ENCODE results near the gene KCNN3.

The KCNN3 gene

DNA sequence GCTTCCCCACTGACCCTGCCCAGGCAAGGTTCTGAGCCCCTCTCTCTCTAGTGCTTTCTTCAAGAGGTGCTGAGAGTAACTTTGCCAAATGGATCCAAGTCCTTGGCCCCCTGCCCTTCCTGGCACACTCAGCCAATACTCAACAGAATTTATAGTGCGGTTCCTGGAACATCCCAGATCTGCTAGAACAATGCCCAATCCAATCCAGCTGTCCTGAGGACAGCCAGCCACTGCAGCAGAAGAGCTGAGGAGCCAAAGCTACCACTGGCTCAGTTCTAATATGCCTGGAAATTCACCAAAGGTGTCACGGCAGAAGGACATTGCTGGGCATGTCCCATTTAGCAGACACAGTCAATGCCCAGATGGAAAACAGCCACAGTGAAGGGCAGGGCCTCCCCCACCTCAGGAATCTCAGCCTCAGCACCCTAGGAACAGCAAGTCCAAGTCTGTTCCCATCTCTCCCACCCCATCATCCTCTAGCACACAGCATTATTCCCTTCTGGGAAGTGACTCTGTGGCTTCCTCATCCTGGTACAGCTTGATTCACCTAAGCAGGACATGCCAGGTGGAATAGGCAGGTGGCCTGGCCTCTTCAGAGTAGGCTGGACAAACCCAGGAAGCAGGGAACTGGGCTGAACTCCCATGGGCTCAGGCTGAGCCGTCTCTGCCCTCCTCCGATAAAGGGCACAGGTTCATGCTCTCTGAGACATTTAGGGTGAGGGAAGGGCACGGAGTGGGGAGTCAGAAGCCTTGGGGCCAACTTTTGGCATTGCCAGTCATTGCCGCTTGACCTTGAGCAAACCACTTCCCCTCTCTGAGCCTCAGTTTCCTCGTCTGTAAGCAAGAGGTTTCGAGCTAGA is 41.8 kb upstream of the KCNN3 start:
- no peak overlapping the region for H3K27ac ChIP-seq (ENCODE audit: extremely low read depth, low read depth, low read length)
- no peaks in the 10 kb centered on the region for H3K4me1 ChIP-seq (ENCODE audit: control insufficient read depth, insufficient read depth, low read length)
- H3K9me3 ChIP-seq (ENCODE audit: control insufficient read depth, insufficient read depth, low read depth, low read length), result no peaks in the 10 kb centered on the region
- no peaks in the 10 kb centered on the region for H3K36me3 ChIP-seq (ENCODE audit: control insufficient read depth in 2 of 2, insufficient read depth in 1 of 2, low read length in 2 of 2)
- no peak overlapping the region for H3K4me3 ChIP-seq (ENCODE audit: low read depth, low read length)
- ChIA-PET POLR2A (no interaction called here), CTCF (interaction anchor here (0.6 to 1.2 kb wide), 3 partner anchors 12 to 85 kb away, joined by 3 to 4 read pairs (median 3); no protein-coding TSS in a partner anchor)
- TF ChIP-seq OVOL3 (tag by site-specific recombination; IDR thresholded peaks at IDR 0.05) (no peak), ZNF654 (tag by site-specific recombination; IDR thresholded peaks at IDR 0.05; ENCODE audit: low read depth) (no peak), ZSCAN30 (tag by site-specific recombination; IDR thresholded peaks at IDR 0.05) (no peak), ZBTB7A (tag by site-specific recombination; IDR thresholded peaks at IDR 0.05; ENCODE audit: low read depth) (no peak), BCL11A (tag by site-specific recombination; IDR thresholded peaks at IDR 0.05; ENCODE audit: low read depth) (no peak), ZNF510 (tag by site-specific recombination; IDR thresholded peaks at IDR 0.05; ENCODE audit: insufficient replicate concordance) (no peak), ZNF843 (tag by site-specific recombination; IDR thresholded peaks at IDR 0.05) (no peak), ZNF521 (tag by site-specific recombination; IDR thresholded peaks at IDR 0.05) (no peak), ZNF670 (tag by site-specific recombination; IDR thresholded peaks at IDR 0.05; ENCODE audit: low read depth) (no peak), ZNF140 (tag by site-specific recombination; IDR thresholded peaks at IDR 0.05) (no peak), ZFP3 (tag by site-specific recombination; IDR thresholded peaks at IDR 0.05; ENCODE audit: low read depth) (no peak)
- TF ChIP-seq, protein P1, sequence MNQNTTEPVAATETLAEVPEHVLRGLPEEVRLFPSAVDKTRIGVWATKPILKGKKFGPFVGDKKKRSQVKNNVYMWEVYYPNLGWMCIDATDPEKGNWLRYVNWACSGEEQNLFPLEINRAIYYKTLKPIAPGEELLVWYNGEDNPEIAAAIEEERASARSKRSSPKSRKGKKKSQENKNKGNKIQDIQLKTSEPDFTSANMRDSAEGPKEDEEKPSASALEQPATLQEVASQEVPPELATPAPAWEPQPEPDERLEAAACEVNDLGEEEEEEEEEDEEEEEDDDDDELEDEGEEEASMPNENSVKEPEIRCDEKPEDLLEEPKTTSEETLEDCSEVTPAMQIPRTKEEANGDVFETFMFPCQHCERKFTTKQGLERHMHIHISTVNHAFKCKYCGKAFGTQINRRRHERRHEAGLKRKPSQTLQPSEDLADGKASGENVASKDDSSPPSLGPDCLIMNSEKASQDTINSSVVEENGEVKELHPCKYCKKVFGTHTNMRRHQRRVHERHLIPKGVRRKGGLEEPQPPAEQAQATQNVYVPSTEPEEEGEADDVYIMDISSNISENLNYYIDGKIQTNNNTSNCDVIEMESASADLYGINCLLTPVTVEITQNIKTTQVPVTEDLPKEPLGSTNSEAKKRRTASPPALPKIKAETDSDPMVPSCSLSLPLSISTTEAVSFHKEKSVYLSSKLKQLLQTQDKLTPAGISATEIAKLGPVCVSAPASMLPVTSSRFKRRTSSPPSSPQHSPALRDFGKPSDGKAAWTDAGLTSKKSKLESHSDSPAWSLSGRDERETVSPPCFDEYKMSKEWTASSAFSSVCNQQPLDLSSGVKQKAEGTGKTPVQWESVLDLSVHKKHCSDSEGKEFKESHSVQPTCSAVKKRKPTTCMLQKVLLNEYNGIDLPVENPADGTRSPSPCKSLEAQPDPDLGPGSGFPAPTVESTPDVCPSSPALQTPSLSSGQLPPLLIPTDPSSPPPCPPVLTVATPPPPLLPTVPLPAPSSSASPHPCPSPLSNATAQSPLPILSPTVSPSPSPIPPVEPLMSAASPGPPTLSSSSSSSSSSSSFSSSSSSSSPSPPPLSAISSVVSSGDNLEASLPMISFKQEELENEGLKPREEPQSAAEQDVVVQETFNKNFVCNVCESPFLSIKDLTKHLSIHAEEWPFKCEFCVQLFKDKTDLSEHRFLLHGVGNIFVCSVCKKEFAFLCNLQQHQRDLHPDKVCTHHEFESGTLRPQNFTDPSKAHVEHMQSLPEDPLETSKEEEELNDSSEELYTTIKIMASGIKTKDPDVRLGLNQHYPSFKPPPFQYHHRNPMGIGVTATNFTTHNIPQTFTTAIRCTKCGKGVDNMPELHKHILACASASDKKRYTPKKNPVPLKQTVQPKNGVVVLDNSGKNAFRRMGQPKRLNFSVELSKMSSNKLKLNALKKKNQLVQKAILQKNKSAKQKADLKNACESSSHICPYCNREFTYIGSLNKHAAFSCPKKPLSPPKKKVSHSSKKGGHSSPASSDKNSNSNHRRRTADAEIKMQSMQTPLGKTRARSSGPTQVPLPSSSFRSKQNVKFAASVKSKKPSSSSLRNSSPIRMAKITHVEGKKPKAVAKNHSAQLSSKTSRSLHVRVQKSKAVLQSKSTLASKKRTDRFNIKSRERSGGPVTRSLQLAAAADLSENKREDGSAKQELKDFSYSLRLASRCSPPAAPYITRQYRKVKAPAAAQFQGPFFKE (tag by site-specific recombination; IDR thresholded peaks at IDR 0.05; ENCODE audit: borderline replicate concordance), result no peak
- TF ChIP-seq, protein P2, sequence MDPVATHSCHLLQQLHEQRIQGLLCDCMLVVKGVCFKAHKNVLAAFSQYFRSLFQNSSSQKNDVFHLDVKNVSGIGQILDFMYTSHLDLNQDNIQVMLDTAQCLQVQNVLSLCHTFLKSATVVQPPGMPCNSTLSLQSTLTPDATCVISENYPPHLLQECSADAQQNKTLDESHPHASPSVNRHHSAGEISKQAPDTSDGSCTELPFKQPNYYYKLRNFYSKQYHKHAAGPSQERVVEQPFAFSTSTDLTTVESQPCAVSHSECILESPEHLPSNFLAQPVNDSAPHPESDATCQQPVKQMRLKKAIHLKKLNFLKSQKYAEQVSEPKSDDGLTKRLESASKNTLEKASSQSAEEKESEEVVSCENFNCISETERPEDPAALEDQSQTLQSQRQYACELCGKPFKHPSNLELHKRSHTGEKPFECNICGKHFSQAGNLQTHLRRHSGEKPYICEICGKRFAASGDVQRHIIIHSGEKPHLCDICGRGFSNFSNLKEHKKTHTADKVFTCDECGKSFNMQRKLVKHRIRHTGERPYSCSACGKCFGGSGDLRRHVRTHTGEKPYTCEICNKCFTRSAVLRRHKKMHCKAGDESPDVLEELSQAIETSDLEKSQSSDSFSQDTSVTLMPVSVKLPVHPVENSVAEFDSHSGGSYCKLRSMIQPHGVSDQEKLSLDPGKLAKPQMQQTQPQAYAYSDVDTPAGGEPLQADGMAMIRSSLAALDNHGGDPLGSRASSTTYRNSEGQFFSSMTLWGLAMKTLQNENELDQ (tag by site-specific recombination; IDR thresholded peaks at IDR 0.05; ENCODE audit: low read depth), result no peak
- TF ChIP-seq, protein P3, sequence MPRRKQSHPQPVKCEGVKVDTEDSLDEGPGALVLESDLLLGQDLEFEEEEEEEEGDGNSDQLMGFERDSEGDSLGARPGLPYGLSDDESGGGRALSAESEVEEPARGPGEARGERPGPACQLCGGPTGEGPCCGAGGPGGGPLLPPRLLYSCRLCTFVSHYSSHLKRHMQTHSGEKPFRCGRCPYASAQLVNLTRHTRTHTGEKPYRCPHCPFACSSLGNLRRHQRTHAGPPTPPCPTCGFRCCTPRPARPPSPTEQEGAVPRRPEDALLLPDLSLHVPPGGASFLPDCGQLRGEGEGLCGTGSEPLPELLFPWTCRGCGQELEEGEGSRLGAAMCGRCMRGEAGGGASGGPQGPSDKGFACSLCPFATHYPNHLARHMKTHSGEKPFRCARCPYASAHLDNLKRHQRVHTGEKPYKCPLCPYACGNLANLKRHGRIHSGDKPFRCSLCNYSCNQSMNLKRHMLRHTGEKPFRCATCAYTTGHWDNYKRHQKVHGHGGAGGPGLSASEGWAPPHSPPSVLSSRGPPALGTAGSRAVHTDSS (tag by site-specific recombination; IDR thresholded peaks at IDR 0.05), result no peak
